HG02852 (cell line): ENCODE data around the gene PPP1R15B.

Source experiments
- ATAC-seq: cut with Tn5 transposase; IDR thresholded peaks from one replicate; pipeline ENCODE4 v1.9.1; 2021; ENCODE audit warnings: mild to moderate bottlenecking, moderate library complexity; ENCODE audit not compliant: unreplicated experiment

PPP1R15B gene

DNA sequence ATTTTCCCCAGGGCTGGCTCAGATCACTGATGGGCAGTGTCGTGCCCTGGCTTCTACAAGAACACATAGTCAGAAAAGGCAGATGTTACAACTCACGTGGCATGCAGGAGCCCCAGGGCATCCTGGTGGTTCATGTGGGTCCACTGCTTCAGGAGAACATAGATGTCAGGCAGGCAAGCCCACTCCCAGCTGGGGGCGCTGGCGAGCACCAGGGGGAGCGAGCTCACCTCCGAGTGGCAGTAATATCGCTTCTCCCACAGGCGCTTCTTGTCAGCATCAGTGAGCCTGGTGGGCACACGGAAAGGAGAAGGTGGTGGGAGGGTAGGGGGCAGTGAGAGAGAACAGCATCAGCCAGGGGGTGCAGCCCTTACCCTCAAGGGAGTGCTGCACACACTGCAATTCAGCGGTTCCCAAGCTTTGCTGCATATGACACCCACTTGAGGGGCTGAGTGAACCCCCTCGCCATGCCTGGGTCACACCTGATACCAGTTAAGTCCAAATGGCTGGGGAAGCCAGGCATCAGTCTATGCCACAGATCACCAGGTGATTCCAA lies 34.3 kb upstream of the PPP1R15B start:
- no peak for ATAC-seq

DNA sequence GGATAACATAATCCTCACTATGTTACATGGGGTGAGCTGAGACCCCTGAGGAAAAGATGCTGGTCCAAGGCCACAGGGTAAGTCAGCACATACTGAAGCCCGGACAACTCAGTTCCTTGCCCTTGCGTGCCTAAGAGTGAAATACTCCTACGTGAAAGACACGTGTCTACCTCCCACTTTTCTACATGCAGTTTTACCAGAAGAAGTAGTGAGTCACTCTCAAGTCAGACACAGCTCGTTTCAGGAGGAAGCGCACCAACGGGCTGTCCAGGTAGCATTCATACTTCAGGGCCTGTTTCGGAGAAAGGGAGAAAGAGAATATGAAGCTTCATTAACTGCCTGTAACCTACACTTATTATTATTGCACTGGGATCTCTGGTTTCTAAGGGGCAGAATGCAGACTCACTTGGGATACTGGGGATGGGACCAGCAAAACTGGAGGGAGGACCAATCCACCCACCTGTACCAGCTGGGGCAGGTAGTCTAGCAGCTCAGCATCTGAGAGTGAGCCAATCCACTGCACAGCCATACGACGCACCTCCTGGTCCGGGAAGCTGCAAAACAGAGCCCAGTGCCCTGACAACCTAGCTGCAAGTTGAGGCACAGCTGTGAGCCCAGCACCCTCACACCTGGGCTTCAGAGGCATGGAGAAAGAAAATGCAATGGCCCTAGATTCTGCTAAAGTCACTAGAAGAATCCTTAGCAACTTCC lies 32.4 kb upstream of the PPP1R15B start:
- no peak for ATAC-seq

DNA sequence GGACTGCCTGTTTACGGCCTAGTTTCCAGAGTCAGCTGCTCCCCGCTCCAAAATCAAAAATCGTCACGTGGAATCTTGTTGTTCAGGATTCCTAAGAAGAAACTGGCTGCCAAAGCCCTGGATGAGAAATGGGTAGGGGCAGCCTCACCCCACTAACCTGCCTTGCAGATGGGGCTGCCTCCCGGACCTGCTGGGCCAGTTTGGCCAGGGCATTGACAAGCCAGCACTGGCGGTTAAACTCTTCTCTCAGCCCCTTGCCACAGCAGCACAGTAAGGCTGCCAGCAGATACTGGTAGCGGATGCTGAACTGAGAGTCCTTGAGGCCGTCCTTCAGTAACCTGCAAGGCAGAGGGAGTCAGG lies 31.6 kb upstream of the PPP1R15B start:
- no peak for ATAC-seq

DNA sequence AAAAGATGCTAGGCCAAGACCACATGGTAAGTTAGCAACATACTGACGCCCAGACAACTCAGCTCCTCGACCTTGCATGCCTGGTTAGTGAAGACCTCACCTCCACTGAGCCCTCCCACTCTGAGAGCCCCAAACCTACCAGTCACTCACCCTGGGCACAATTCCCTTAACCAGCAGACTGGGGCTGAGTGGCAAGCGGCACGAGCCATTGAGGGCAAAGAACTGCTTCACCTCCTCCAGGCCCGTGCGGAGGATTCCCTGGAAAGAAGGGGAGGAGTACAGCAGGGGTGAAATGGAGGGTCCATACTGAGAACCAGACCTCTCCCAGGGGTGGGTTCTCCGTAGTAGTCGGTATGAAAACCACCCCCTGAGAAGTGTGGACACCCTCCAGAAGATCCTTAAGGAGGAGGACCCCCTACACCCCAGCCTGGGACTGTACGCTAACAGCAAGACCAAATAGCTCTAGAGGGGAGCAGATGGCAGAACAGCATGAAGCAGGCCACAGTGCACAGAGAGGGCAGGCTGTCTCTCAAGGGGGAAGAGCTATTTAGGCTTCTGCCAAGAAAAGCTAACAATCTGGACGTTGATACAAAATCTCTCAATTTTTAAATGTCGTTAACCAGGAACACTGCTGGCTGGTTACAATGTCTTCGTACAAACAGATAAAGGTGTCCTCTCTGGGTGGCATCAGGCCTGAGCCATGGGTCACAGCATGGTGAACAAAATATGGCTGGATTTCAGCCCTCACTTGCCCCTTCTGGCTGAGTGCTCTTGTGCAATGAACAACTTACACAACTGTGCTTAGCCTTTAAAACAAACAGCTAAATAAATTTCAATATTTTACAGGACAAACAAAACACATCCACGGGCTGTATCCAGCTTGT lies 31.0 kb upstream of the PPP1R15B start:
- ATAC-seq = no peak

DNA sequence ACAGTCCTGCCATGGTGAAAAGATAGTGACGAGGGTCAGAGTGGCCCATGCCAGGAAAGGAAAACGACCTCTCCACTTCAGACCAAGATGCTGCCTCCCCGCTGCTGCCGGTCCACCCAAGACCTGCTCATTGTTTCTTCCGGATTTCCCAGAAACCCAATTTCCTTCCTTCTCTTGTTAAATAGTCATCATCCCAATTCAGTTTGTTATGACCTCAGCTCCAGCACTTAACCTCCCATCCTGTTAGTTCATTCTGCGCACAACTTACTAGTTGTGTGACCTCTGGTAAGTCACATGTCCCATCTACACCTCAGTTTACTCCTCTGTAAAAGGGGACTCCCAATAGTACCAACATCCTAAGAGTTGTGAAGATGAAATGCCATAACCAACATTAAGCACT lies 29.9 kb upstream of the PPP1R15B start:
- ATAC-seq = no peak

DNA sequence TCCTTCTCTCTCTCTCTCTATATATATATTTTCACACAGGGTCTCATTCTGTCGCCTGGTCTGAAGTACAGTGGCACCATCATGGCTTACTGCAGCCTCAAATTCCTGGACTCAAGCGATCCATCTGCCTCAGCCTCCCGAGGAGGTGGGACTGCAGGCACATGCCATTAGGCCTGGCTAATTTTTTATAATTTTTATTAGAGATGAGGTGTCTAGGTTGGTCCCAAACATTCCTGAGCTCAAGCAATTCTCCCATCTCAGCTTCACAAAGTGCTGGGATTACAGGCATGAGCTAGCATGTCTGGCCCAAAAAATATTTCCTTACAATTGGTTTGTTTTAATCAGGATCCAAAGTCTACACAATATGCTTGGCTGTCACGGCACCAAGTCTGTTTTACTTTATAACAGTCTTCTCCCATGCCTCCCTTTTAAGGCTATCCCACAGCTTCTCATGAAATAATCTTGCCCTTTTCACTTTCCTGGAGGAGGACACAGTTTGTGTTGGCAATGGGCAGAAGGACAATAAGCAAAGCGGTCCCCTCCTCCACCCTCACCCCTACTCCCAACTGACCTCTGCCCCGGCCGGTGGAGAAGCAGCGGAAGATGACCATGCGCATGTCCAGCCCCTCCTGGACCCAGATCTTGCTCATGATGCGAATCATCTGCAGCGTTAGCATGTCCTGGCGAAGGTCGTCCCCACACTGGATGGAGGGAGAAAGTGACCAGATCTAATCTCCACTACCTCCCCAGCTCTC lies 28.2 kb upstream of the PPP1R15B start:
- ATAC-seq = no peak

DNA sequence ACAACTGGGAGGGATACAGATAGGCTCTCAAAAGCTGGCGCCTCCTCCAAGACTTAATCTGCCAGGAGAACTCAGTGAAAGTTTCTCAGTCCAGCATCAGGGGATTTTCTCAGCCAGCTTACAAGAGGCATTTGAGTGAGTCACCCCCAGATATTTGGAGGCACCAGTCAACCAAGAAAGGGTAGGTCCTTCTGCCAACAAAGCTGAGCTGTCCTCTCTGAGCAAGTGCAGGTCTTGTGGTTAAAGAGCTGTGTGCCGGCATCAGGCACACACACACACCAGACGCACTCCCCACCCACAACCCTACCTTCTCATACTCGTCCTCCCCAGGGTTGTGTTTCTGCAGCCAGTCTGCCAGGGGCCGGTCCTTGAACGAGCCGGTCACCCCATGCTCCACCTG lies 27.0 kb upstream of the PPP1R15B start:
- ATAC-seq = no peak

DNA sequence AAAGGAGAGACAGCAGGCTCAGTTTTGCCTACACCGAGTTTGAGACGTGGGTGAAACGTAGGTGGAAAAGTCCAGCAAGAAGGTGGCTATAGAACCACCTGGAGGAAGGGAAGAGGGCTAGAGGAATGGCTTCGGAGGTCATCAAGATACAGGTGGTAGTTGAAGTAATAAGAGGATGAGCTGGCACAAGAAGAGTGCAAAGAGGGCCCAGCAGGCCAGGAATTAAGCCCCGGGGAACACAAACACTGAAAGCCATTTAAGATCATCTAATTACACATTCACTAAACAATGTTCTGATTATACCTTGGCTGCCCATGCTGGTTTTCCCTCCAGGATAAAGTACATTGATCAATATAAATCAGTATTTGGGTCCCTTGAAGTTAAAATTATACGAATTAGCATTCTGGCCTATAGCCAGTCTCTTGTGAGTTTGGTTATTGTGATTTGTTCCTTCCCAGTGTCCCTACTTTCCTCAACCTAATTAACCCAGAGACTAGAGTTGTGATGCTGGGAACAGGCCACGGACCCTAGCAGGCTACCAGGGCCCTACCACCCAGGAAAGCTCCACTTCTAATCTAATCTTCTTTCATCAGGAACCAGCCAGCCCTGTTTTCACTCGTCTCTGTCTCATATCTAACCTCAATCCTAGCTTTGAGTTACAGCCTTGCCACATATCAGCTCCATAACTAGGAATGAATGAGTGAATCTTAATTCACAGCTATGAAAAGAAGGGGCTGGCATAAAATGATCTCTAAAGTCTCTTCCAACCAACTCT lies 26.4 kb upstream of the PPP1R15B start:
- ATAC-seq = no peak

DNA sequence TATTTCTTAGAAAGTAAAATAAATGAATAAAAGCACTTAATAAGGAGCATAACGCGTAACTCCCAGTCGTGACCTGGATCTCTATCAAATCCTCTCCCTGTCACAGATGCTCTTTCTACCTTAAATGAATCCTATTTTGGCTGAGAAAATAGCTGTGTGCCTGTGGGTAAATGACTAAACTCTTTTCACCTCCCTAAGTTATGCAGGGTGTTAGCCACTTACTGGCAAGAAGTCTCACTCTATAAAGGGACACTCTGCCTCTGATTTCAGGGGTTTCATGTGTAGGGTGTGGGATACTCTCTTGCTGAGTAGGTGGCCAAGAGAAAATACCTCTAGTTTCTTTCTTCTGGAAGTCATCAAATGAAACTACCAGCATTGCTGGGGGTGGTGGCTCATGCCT lies 24.3 kb upstream of the PPP1R15B start:
- no peak for ATAC-seq

DNA sequence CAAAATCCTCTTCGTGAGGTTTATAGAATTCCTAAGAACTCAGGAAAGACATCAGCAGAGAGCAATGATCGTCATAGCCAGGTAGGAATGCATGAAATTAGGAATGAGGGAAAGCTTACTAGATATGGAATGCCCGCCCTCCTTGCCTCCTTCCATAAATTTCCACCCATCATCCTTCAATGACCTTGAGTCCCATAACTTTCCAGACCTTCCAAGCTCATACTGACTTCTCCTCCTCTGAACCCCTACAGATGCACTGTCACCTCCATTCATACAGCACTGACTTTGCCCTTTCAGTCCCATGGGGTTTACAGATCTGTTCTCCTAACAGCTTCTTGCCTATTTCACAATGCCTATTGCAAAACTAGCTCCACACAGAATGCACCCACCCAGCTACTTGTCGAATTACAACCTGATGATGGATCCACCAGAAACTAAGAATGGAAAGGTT lies 23.8 kb upstream of the PPP1R15B start:
- ATAC-seq = no peak

DNA sequence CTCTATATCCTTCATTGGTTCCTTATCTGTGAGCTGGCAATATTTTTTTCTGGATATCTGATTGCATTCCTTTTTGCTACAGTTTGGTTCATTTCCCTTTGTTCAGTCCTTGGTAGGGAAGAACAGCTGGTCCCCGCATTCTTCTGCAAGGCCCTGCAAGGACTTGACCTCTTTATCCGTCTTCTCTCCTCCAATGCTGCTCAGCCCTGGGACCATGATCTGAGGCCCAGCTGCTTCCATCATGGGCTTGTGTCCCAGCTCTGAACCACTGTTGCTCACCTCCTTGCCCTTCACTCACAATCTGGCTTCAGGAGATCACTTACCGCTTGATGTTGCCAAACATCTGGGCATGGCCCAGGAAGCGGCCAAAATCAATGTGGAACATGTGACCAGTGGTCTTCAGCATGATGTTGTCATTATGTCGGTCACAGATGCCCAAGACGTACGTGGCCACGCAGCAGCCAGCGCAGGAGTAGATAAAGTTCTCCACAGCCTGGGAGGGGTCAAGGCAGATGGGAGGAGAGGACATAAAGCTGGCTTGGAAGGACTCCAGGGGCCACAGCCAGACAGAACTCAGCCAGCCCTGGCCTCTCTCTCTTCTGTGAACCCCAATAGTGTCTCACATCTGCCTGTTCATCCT lies 22.6 kb upstream of the PPP1R15B start:
- ATAC-seq = no peak

DNA sequence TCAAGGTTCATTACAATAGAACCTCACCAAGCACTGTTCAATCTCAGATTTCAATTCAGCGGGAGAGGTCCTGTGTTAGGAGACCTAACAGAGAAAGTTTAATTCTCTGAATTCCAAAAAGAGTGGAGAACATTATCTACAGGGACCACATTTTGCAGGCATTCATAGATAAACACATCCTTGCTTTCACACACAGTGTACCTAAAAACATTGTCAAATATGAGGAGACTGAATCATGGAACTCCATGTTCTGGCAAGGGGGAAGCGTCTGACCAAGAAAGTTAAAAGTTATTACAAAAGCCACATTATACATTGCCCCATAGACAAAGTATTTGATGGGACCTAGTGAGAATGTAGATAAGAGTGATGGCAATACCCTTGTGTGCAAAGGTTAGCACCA lies 21.1 kb upstream of the PPP1R15B start:
- ATAC-seq = no peak

DNA sequence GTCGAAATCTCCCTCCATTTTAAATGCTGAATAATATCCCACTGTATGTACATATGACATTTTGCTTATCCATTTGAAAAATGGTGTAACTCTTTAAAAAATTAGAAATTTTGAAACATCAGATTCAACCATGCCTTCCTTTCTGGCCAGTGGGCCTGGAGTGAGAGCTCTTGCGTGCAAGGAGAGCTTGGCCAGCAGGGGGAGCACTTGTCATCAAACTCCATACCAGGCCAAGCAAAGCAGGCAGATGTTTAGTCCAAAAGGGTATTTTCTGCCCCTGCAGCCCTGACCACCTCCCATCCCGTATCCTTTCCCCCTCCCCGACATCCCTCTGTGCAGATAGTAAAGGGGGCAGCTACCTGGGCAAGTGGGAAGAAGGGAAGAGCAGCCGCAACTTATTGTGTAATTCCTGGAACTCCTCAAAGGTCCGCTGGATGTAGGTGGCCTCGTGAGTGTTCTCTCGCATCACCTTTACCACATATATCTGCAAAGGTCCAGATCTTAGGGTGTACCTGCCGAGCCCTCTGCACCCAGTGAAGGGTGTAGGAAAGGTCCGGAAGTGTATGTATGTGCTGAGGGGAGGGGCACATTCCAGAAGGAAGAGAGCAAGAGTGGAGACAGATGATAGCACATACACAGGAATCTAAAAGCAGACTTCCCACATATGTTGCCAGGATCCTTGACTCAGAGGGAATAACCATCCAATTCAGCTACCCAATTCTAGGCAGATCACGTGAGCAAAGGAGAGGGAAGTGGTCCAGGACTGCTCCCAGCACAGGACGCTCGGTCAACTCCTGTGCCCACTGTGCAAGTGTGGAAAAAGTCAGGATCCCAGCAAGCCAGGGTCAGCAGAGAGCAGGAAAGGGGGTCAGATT lies 19.9 kb upstream of the PPP1R15B start:
- ATAC-seq = no peak

DNA sequence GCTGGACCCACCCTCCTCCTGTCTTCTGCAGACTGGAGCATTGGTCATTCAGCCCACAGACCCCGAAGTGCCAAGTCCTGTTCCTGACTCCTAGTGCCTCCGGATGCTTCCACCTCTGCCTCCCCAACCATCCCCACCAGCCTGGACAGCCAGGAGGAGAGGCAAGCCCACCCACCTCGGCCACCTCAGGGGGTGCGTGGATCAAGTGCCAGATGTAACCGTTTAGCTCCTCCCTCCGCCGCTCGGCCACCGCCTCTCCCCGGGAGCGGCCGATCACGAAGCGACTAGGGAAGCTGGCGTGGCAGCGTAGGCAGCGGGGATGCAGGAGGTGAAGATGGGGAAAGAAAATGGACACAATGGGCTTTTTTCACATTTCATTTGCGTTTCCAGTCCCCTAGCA lies 18.1 kb upstream of the PPP1R15B start:
- ATAC-seq = no peak

DNA sequence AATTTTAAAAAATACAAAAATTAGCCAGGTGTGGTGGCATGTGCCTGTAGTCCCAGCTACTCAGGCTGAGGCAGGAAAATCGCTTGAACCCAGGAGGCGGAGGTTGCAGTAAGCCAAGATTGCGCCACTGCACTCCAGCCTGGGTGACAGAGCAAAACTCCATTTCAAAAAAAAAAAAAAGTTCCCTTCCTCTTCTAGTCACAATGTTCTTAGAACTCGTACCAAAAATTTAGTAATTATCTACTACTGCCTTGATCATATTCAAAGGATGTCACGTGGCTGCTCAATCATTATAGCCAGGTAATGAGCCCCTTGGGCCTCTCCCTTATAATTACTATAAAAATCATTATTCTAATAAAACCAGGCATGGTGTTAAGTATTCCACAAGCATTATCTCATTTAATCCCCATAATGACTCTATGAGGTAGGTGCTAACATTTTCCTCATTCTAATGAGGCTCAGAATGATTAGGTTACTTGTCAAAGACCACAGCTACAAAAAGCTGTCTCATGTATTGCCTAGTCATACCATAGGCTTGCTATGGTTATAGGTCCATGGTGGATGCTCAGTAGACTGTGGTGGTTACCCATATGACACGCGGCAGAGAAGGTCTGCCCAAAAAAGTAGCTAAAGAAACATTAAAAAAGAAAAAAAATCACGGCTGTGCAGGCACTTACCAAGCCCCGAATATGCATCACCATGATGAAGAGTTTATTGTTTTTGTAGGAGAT lies 15.5 kb upstream of the PPP1R15B start:
- ATAC-seq = no peak

DNA sequence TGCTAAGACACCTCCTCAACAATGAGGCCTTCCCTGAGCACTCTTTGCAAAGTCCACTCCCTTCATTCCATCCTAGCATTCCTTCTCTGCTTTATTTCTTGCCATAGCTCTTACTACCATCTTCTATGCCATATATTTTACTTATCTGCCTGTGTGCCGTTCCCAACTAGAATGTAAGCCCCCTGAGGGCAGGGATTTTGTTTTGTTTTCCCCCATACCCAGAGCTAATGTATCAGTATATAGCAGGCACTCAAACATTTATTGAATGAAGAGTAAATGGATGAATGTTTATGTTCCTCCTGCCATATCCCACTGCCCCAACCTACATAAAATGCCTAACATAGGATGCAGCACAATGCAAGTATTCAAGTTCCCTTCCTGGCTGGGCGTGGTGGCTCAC lies 14.9 kb upstream of the PPP1R15B start:
- ATAC-seq = no peak

DNA sequence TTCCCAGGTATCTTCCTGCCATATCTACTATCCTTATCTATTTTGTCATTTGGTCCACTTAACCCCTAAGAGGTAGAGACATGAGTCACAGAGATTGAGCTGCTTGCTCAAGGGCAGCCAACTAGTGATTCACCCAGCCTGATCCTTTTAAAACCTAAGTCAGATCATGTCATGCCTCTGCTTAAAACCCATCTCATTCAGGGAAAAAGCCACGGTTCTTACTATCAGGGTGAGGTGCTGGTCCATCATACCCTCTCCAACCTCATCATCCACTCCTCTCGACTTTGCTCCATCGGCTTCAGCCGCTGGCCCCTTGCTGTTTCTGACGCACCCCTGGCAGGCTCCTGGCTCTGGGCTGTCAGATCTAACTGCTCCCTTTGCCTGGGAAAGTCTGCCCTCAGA lies 14.4 kb upstream of the PPP1R15B start:
- no peak for ATAC-seq

DNA sequence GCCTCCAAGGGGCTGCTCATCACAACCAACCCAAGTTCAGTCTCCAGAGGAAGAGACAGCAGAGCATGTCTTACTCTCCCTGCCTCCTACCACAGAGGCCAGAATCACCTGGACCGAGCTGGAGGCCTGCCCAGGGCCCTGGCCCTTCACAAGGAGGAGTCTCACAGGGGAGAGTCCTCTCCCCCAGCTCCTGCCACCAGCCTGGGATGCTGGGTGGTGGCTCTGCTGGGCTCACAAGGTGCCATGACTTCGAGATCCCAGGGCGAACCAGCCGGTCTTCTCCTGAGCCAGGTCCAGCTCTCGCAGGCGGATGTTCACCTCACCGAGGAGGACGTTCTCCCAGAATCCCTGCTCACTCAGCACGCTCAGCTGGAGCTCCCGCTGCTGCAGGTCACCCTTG lies 13.0 kb upstream of the PPP1R15B start:
- ATAC-seq = no peak
